HG03159 (cell line): ENCODE data around the gene PDE4D.
A peak's percentile ranks its signal among the peaks of the same experiment; 100 is the strongest.
"Not testable (repeated sequence)": the region's sequence is repeated elsewhere in the genome, so short reads cannot be mapped to it uniquely, and the experiment has no call there.

ENCODE experiments used
- ATAC-seq: cut with Tn5 transposase; IDR thresholded peaks from one replicate; pipeline ENCODE4 v1.9.1; 2021; ENCODE audit warnings: mild to moderate bottlenecking, moderate library complexity; ENCODE audit not compliant: unreplicated experiment

PDE4D gene

GRCh38 chr5:59711310-59711709 lies 182.2 kb downstream of the PDE4D start:
- no peak for ATAC-seq

GRCh38 chr5:59709846-59710245 lies 183.7 kb downstream of the PDE4D start:
- no peak for ATAC-seq

GRCh38 chr5:59709346-59709821 lies 184.1 kb downstream of the PDE4D start:
- ATAC-seq: no peak

GRCh38 chr5:59704936-59705335 lies 188.6 kb downstream of the PDE4D start:
- no peak for ATAC-seq

- no peak for ATAC-seq
Observed at GRCh38 chr5:59703789-59704188, 189.7 kb downstream of the PDE4D start.

GRCh38 chr5:59698207-59699178 lies 195.0 kb downstream of the PDE4D start:
- no peak for ATAC-seq

- ATAC-seq: no peak
Observed at GRCh38 chr5:59694411-59694810, 199.1 kb downstream of the PDE4D start.

GRCh38 chr5:59693492-59694309 lies 199.8 kb downstream of the PDE4D start:
- ATAC-seq: no peak

GRCh38 chr5:59685793-59686192 lies 207.7 kb downstream of the PDE4D start:
- ATAC-seq: peak; percentile 68

- no peak for ATAC-seq
Observed at GRCh38 chr5:59685191-59685530, 208.4 kb downstream of the PDE4D start.

GRCh38 chr5:59684388-59685190 lies 208.9 kb downstream of the PDE4D start:
- peak; percentile 60 for ATAC-seq

GRCh38 chr5:59683311-59683710 lies 210.2 kb downstream of the PDE4D start:
- ATAC-seq: no peak

GRCh38 chr5:59682542-59682941 lies 211.0 kb downstream of the PDE4D start:
- ATAC-seq: no peak

- ATAC-seq: no peak
Observed at GRCh38 chr5:59678943-59679342, 214.6 kb downstream of the PDE4D start.

GRCh38 chr5:59674763-59675162 lies 218.8 kb downstream of the PDE4D start:
- no peak for ATAC-seq

- ATAC-seq: no peak
Observed at GRCh38 chr5:59673438-59674058, 220.0 kb downstream of the PDE4D start.

- no peak for ATAC-seq
Observed at GRCh38 chr5:59666440-59667068, 227.0 kb downstream of the PDE4D start.

- ATAC-seq: not testable (repeated sequence)
Observed at GRCh38 chr5:59665832-59666203, 227.7 kb downstream of the PDE4D start.

GRCh38 chr5:59665086-59665831 lies 228.3 kb downstream of the PDE4D start:
- no peak for ATAC-seq
